Measurements from ENCODE around the gene UBL3.

The UBL3 gene

DNA sequence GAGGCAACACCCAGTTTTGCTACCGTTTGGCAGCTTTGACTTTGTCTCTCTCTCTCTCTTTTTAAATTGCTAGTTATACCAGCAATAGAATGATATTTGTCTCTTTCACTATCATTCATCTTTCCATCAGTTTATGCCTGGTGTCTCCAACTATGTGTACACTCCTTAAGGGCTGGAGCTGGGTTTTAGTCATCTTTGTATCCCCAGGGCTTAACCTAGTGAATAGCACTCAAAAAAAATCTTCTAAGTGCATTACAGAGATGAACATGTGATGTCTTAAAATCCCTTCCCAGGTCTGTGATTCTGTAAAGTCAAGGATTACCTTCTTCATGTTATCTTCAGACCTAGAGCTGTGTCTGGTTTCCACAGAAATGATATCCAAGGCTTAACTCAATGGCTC, 7.8 kb upstream of the UBL3 start:
- TF ChIP-seq, protein P1, sequence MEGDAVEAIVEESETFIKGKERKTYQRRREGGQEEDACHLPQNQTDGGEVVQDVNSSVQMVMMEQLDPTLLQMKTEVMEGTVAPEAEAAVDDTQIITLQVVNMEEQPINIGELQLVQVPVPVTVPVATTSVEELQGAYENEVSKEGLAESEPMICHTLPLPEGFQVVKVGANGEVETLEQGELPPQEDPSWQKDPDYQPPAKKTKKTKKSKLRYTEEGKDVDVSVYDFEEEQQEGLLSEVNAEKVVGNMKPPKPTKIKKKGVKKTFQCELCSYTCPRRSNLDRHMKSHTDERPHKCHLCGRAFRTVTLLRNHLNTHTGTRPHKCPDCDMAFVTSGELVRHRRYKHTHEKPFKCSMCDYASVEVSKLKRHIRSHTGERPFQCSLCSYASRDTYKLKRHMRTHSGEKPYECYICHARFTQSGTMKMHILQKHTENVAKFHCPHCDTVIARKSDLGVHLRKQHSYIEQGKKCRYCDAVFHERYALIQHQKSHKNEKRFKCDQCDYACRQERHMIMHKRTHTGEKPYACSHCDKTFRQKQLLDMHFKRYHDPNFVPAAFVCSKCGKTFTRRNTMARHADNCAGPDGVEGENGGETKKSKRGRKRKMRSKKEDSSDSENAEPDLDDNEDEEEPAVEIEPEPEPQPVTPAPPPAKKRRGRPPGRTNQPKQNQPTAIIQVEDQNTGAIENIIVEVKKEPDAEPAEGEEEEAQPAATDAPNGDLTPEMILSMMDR (conservative IDR thresholded peaks at IDR 0.05): no peak
- no peak overlapping the region for H3K27ac ChIP-seq

DNA sequence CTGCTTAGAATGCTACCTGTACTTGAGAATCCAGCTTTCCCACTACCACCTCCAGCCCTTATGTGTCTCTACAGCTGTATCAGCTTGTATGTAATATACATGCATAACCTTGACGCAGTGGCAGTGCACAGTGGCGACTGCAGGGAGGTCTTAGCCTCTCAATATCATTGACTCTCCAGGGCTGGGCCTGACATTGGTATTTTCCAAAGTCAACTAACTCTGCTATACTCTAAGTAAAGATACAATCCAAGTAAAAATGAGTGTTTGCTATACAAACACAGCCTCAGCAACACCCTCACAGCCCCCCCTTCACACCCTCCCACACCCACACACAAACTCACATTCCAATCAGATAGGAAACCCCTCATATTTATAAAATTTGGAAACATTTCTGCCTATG, 6.7 kb upstream of the UBL3 start:
- peak overlapping the region; percentile 76 for H3K27ac ChIP-seq
- TF ChIP-seq, protein P1 (conservative IDR thresholded peaks at IDR 0.05): no peak

DNA sequence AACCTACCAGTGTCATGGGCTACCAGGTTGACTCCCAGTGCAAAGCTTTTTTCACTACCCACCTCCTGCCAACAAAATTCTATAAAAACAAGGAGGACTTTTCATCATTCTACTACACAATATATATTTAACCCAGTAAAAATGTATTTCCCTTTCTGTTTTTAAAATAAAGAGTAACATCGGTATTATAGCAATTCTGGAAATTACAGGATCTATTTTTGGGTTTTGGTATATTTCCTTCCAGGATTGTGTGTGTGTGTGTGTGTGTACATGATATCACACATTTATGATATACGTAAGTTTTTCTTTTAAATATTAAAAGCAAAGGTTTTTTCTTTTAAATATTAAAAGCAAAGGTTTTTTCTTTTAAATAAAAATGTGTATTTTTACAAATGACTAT, 6.0 kb upstream of the UBL3 start:
- peak overlapping the region; percentile 76 for H3K27ac ChIP-seq
- TF ChIP-seq, protein P1 (conservative IDR thresholded peaks at IDR 0.05): no peak

DNA sequence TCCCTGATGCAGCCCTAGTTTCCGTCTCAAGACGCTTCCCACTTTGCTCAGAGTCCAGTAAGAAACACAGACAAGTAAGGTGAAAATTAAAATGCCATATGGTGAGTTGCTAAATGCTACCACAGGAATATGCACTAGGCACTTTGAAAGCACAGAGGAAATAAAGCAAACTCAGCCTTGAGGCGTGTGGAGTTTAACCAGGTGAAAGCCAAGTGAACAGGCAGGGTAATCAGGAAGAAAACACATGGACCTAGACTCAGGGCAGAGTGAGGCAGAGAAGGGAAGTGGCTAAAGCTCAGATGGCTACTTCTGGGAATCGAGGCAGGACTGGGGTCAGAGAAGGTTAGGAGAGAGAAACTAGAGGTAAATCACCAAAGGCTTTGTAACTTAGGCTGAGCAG, 5.4 kb upstream of the UBL3 start:
- TF ChIP-seq, protein P1 (conservative IDR thresholded peaks at IDR 0.05): no peak
- H3K27ac ChIP-seq: peak overlapping the region; percentile 76

DNA sequence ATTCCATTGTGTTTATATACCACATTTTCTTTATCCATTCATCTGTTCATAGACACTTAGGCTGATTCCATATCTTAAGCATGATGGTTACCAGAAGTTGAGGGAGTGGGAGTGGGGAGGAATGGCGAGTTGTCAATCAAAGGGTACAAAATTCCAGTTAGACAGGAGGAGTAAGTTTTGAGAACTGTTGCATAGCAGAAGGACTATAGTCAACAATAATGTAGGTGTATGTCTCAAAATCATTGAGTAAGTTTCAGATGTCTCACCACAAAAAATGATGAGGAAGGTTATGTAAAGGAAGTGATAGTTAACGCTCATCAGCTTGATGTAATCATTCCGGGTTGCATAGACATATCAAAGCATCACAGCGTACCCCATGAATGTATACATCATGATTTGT, 4.6 kb upstream of the UBL3 start:
- peak overlapping the region; percentile 76 for H3K27ac ChIP-seq
- TF ChIP-seq, protein P1 (conservative IDR thresholded peaks at IDR 0.05): no peak

DNA sequence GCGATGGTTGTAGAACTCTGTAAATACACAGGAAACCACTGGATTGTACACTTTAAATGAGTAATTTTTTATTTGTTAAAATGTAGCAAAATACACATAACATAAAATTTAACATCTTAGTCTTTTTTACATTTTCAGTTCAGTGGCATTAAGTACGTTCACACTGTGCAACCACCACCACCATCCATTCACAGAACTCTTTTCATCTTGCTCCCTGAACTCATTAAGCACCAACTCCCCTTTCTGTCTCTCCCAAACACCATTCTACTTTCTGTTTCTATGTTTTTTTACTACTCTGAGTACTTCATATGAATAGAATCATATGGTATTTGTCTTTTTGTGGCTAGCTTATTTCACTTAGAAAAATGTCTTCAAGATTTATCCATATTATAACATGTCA, 2.7 kb upstream of the UBL3 start:
- TF ChIP-seq, protein P1 (conservative IDR thresholded peaks at IDR 0.05): no peak
- no peak overlapping the region for H3K27ac ChIP-seq

DNA sequence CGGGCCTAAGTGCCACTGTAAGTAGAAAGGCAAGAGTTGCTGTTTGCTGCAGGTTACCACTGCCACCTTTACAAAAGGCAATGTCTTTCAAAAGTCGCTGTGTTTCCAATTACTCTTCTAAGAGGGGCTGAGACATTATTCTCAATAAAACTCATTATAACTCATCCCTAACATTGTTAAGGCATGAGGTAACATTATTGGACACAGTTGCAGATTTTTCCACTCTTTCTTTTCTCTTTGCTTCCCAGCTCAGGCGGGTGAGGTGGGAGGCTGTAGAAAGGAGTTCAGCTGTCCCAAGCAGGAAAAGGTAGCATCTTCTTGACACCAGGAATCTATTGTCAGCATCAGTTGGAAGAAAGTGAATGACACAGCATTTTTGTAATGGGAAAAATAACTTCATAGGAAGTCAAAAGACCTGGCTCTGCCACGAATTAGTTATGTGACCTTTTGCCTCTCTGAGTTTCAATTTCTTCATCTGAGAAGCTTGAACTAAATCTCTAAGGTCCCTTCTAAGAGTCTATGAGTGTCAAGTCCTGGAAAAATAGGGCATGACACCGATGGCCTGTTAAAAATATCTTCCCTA, 2.1 kb upstream of the UBL3 start:
- no peak overlapping the region for H3K27ac ChIP-seq
- TF ChIP-seq, protein P1 (conservative IDR thresholded peaks at IDR 0.05): no peak
